Subcutaneous adipose tissue (tissue), 4 donors: Measurements from ENCODE around the gene CAPS. TPM values are rescaled to one million over a fixed set of nuclear protein-coding genes. Genes with fewer than 3 reads are reported as not detected.

Experiments
- CTCF ChIP-seq: fragments of 450-650 bp; IDR thresholded peaks from one replicate; pipeline ENCODE4 v1.5.1; 2016; ENCODE audit warnings: low read depth, mild to moderate bottlenecking, control low read depth, antibody characterized with exemption, moderate library complexity
- total RNA-seq, 4 donors: library from RNA; depleted of rRNA; stranded (reverse); fragments of >200 nt; gene quantifications; one replicate each; pipeline ENCODE4 v1.1.0, GENCODE V29; 2016

The CAPS gene
- total RNA-seq, 4 donors from 2014 or later: 1.5 to 13.4 (median 6.6) TPM

GRCh38 chr19:5956323-5956722, 42.3 kb downstream of the CAPS start:
- TF ChIP-seq CTCF: no peak

DNA sequence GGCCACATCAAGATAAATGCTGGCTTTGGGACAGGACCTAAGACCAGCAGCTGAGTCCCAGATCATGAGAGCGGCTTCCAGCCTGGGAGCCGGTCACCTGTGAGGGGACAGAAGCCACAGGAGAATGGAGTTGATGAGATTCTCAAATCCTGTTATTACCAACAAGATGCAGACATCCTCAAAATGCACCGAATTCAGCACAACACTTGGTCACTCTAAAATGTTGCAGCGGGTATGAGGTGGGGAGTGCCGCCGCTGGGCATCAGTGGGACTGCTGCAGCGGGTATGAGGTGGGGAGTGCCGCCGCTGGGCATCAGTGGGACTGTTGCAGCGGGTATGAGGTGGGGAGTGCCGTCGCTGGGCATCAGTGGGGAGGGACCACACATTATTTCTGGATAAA, 42.7 kb downstream of the CAPS start:
- TF ChIP-seq CTCF: no peak

DNA sequence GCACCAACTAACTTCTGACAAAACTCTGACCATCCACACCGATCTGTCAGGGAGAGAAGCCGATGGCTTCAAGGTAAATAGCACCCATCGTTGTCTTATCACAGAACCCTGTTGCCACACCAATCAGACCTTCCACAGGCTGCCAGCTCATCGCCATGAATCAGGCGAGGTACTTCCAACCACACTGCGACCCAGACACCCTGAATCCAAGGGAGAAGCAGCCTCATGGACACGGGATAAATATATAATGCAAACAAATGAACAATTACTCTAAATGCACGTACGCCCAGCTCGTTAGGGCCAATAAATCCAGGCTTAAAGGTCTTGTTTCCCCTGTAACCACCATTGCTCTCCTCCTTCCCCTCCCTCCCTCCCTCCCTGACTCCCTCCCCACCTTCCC, 43.1 kb downstream of the CAPS start:
- no peak for TF ChIP-seq CTCF

- no peak for TF ChIP-seq CTCF
Measured at GRCh38 chr19:5958074-5958850, 44.2 kb downstream of the CAPS start.

DNA sequence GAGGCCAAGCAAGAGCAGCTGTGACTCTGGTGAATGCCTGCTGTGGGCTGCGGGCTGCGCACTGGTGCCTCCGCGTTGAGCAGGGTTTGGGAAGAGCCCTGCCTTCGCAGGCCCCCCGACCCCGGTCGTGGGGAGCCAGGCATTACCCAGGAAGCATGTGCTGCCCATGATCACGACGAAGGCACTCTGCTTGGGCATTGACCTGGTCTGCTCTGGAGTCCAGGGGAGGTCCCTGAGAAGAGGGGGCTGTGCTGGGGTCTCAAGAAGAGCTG, 44.7 kb downstream of the CAPS start:
- no peak for TF ChIP-seq CTCF

- no peak for TF ChIP-seq CTCF
Measured at GRCh38 chr19:5959260-5960004, 45.4 kb downstream of the CAPS start.
